Erythroblast (primary cell): ENCODE results near the gene SHB.

Source experiments
- GATA1 ChIP-seq: IDR thresholded peaks from 2 replicates; pipeline ENCODE4 v1.6.1; 2011; ENCODE audit warnings: low read depth, mild to moderate bottlenecking, control low read depth, low read length, moderate library complexity
- POLR2A ChIP-seq: IDR thresholded peaks from 2 replicates; pipeline ENCODE4 v1.6.1; 2011; ENCODE audit warnings: mild to moderate bottlenecking, low read length

DNA sequence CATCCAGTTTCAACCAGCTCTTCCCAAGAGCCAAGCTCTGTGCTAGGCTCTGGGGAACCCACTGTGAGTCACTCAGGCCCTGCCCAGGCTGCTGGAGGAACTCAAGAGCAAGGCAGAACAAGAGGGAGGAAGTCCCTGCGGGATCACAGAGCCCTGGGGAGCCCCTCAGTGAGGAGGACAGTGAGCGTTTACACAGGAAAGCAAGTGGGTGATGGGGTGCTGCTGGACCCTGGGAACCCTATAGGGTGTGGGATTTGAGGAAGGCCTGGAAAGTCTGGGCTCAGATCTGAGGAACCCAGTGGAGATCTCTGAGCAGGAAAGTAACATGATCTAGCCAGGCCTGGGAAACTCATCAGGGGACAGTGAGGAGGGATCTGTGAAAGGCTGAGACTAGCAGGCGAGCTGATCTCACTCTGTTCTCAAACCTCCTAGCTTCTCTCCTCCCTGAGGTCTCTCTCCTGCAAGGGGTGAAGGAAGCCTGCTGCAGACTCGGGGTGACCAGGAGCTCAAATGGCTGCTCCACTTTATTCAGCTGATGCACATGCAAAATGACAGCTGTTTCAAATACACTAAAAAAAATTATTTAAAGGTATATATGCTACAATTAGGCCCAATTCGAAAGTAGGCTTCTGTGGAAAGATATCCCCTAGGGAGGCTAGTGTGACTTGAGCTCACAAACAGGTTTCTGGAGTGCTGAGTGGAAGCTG lies 70.0 kb downstream of the SHB start:
- TF ChIP-seq POLR2A: no peak
- no peak for TF ChIP-seq GATA1
